Fibroblast of pulmonary artery (primary cell): ENCODE results near the gene CELA3A.

Source experiments
- DNase-seq: peaks from one replicate; pipeline ENCODE4 v3.0.0-alpha.2; 2010; ENCODE audit warnings: low read depth
- H3K4me3 ChIP-seq: replicated peaks from 2 replicates; pipeline ENCODE4 v1.5.1; 2011; ENCODE audit warnings: low read depth, mild to moderate bottlenecking, control low read depth, low read length, moderate library complexity
- CTCF ChIP-seq: IDR thresholded peaks from 2 replicates; pipeline ENCODE4 v1.5.1; 2011; ENCODE audit warnings: mild to moderate bottlenecking, control low read depth, low read length, inconsistent platforms; ENCODE audit errors: missing control alignments

CELA3A gene

GRCh38 chr1:22037520-22037919 is 36.1 kb downstream of the CELA3A start:
- TF ChIP-seq CTCF, result no peak
- H3K4me3 ChIP-seq, result no peak overlapping the region
- no peak for DNase-seq

- DNase-seq, result no peak
- H3K4me3 ChIP-seq, result no peak overlapping the region
- TF ChIP-seq CTCF, result no peak
Measured at GRCh38 chr1:22038036-22038435, 36.6 kb downstream of the CELA3A start.

GRCh38 chr1:22039594-22040285 is 38.3 kb downstream of the CELA3A start:
- DNase-seq, result peak; percentile 80
- no peak overlapping the region for H3K4me3 ChIP-seq
- TF ChIP-seq CTCF, result peak; percentile 5

- no peak overlapping the region for H3K4me3 ChIP-seq
- no peak for DNase-seq
- no peak for TF ChIP-seq CTCF
Measured at GRCh38 chr1:22040286-22040623, 38.8 kb downstream of the CELA3A start.

GRCh38 chr1:22041505-22041904 is 40.0 kb downstream of the CELA3A start:
- DNase-seq, result no peak
- TF ChIP-seq CTCF, result no peak
- H3K4me3 ChIP-seq, result no peak overlapping the region

- DNase-seq, result no peak
- no peak overlapping the region for H3K4me3 ChIP-seq
- no peak for TF ChIP-seq CTCF
Measured at GRCh38 chr1:22043198-22043769, 41.8 kb downstream of the CELA3A start.

- TF ChIP-seq CTCF, result no peak
- peak; percentile 80 for DNase-seq
- H3K4me3 ChIP-seq, result no peak overlapping the region
Measured at GRCh38 chr1:22044690-22045420, 43.4 kb downstream of the CELA3A start.
